Kasumi-1 (cell line): Measurements from ENCODE around the gene TSPAN4.

Experiments
- DNase-seq, 2 experiments: peaks; one replicate each; lab custom pipeline; 2025; lab: John Stamatoyannopoulos, UW

The TSPAN4 gene

DNA sequence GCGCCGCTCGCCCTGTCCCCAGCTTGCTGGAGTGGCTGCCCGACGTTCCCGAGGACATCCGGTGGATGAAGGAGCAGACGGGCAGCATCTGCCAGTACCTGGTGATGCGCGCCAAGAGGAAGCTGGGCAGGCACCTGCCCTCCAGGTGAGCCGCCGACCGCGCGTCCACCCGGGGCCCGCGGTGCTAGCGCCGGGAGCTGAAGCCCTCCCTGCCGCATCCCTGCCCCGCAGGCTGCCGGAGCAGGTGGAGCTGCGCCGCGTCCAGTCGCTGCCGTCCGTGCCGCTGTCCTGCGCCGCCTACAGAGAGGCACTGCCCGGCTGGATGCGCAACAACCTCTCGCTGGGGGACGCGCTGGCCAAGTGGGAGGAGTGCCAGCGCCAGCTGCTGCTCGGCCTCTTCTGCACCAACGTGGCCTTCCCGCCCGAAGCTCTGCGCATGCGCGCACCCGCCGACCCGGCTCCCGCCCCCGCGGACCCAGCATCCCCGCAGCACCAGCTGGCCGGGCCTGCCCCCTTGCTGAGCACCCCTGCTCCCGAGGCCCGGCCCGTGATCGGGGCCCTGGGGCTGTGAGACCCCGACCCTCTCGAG lies 18.3 kb upstream of the TSPAN4 start:
- no peak for DNase-seq

DNA sequence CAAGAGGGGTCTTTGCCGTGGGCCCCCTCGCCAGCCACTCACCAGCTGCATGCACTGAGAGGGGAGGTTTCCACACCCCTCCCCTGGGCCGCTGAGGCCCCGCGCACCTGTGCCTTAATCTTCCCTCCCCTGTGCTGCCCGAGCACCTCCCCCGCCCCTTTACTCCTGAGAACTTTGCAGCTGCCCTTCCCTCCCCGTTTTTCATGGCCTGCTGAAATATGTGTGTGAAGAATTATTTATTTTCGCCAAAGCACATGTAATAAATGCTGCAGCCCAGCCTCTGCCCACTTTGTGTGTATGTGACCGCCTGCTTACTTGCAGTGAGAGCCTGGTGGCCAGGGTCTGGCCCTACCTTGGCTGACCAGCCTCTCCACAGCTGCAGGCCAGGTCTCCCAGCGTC lies 17.7 kb upstream of the TSPAN4 start:
- no peak for DNase-seq

DNA sequence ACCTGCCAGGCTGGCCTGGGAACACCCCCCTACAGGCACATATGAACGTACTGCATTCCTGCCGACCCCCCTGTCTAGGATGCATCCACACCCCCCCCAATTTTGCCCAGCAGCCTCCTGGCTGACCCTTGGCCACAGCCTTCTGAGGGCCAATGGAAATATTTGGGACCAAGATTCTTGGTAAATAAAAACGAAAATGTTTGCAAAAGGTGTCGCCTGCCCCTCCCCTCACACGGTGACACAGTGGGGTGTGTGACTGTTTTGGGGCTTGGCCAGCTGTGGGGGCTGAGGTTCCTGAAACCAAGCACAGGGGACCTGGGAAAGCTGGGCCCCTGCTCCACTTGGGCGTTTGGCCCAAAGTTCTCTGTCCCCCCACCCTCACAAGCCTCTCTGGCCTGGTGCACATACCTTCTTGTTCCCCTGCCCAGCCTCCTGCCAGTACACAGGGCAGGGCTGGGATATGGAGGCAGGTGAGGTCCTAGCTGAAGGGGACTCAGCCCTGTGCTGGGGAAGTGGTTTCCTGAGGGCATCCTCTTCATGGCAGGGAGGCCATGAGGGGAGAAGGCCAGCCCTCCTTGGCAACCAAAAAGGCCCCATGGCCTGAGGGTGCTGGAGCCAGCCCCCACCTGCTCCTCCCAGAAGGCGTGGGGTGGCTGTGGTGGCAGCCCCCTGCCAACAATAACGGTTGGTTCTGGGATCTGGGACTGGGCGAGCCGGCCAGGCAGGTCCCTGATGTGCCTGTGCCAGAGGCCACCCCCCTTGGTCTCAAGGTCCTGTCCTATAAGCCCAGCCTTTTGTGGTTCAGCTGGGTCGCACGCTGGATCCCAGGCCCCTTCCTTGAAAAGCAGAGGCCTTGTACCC lies 17.1 kb upstream of the TSPAN4 start:
- no peak for DNase-seq

DNA sequence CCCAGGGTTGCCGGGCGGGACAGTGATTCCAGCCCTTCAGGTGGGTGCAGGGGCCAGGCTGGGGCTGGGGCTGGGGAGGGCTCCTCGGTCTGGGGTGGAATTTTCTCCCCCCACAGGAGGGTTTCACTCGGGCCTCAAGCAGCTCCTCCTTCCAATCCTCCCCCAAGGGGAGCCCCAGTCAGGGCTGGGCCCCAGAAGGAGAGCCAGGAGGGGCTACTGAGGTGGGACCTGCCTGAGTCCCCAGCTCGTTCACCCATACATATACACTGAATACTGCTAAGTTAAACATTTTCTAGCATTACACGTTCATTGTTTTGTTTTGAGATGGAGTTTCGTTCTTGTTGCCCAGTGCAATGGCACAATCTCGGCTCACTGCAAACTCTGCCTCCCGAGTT lies 16.4 kb upstream of the TSPAN4 start:
- no peak for DNase-seq

DNA sequence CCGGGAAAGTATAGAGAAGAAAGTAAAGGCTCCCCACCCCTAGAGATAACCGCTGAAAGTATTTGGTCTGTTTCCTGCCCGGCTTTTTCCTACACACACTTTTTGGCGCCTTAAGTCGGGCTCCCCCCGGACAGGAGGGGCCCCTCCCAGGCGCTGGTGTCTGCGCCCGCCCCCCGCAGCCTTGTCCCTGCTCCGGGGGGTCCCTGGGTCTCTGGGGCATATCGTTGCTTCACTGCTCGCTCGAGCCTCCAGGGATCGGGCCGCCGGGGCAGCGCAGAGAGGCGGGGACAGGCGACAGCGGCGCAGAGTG lies 15.9 kb upstream of the TSPAN4 start:
- peak in 1 of 2 experiments; percentile 28 for DNase-seq

DNA sequence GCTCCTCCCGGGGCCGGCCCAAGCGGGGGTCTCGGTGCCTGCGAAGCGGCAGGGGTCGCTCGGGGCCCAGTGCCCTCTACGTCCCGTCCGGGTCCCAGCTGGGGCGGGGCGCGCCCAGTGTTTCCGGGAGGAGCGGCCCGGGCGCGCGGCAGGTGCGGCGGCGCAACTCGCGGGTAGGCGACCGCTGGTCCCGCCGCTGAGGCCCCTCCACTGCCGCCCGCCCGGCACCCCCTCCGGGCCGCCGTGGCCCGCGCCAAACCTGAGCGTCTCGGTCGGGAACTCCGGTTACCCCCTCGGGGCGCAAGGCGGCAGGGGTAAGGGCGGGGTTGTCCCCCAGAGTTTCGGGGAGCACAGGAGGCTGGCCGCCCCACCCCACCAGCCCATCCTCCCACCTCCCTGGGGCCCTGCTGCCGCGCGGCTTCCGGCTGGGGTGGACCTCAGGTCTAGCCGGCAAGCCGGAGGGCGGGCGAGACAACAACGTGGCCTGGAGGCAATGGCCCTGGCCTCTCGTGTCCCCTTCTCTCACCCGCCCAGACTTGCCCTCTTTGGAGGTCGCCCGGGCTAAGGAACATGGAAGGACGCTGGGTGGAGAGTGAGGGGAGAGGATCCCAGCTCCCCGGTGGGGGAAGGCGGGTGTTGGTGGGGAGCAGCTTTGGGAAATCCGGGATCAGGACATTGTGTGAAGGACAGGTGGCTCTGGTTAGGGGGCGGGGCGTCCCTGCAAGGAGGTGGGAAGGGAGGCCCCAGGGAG lies 15.3 kb upstream of the TSPAN4 start:
- DNase-seq = no peak

DNA sequence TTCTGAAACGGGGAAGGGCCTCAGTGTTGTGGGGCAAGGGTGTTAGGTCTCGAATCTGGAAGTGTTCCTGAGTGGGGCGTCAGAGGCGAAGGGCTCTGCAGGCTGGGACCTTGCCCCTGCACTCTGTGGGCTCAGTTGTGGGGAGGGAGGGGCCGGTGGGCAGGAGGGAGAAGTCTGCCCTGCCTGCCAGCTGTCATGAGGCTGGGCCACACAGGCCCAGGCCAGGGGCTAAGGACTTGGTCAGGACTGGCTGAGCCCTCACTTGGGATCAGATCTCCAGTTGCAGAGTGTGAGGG lies 14.8 kb upstream of the TSPAN4 start, which contains the start of gene CRACR2B:
Gene CRACR2B (plus strand): TSS at position 23 of the 296 bp plus-strand sequence. CDS start 689 bp downstream, outside the sequence.
- no peak for DNase-seq

DNA sequence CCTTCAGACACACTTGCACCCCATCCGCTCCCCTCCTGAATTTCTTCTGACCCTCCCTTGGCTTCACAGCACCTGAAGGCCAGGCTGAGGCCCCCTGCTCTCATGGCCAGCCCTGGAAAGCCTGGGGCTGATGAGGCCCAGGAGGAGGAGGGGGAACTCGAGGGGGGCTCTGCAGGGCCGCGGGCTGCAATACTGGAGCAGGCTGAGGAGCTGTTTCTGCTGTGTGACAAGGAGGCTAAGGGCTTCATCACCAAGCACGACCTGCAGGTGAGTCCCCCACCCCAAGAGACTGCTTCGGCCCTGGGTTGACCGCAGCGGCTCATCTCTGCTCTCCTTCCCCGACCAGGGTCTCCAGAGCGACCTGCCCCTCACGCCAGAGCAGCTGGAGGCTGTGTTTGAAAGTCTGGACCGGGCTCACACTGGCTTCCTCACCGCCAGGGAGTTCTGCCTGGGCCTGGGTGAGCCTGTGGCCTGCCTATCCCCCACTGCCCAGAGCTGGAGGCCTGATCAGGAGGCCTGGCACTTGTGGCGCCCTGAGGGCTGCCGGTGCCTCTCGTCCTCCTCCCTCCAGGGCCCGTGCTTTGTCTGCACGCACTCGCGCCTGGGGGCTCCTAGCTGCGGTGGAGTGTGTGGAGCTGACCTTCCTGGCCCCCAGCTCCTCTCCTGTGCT lies 14.0 kb upstream of the TSPAN4 start:
- DNase-seq = no peak

DNA sequence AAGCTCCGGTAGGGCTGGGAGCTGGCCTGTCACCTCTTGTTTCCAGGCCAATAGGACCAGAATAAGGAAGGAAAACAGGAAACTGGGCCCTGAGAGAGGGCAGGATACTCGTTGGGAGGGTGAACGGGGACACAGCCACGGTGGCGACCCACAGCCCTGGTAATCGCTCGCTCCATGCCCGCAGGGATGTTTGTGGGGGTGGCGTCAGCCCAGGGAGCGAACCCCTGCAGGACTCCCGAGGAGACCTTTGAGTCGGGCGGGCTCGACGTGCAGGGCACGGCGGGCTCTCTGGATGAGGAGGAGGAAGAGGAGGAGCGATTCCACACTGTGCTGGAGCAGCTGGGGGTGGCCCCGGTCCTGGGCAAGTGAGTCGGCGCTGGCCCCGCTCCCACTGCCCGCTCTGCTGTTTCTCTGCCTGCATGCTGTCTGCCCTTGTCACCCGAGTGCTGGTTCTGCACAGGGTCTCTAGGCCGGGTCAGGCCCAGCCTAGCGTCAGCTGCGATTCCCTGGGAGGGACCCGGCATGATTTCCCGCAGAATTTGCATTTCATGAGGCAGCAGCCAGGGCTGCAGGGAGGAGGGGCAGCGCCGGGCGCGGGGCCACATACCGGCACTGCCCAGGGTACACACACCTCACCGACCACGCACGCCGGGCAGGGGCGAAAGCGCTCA lies 13.3 kb upstream of the TSPAN4 start:
- no peak for DNase-seq

DNA sequence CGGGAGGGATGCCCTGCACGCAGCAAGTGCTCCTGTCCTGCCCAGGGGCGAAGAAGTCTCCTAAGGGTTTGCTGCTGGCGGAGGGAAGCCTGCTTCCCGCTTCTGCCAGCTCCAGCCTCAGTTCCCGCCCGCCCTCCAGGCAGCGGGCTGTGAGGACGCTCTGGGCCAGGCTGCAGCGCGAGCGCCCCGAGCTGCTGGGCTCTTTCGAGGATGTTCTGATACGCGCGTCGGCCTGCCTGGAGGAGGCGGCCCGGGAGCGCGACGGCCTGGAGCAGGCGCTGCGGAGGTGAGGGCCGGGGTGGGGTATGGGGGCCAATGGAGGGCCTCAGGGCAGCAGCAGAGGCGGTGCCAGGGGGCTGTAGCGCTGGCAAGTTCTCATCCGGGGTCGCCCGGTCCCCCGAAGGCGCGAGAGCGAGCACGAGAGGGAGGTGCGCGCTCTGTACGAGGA lies 12.8 kb upstream of the TSPAN4 start:
- DNase-seq = no peak

DNA sequence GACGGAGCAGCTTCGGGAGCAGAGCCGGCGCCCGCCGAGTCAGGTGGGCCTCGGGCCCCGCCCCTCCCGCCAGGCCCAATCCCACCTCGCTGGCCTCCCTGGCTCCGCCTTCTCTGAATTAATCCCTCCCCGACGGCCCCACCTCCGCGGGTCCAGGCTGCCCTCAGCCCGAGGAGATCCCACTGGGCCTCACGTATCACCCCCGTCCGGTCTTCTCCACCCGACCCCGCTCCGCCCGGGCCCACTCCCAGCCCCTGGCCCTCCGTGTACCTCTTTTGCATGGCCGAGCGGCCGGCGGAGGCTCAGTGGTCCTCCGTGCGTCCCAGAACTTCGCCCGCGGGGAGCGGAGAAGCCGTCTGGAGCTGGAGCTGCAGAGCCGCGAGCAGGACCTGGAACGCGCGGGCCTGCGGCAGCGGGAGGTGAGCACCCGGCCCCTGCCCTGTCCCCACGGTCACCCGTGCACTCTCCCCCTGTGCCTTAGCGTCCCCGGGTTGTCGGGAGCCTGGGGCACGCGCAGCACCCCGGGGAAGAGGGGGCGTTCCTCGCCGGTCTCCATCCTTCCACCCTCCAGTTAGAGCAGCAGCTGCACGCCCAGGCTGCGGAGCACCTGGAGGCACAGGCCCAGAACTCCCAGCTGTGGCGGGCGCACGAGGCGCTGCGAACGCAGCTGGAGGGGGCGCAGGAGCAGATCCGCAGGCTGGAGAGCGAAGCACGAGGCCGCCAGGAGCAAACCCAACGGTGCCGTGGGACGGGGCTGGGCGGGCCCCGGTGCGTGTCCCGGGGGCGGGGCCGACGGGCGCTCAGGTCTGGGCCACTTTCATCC lies 12.1 kb upstream of the TSPAN4 start:
- DNase-seq = peak; percentile 66

DNA sequence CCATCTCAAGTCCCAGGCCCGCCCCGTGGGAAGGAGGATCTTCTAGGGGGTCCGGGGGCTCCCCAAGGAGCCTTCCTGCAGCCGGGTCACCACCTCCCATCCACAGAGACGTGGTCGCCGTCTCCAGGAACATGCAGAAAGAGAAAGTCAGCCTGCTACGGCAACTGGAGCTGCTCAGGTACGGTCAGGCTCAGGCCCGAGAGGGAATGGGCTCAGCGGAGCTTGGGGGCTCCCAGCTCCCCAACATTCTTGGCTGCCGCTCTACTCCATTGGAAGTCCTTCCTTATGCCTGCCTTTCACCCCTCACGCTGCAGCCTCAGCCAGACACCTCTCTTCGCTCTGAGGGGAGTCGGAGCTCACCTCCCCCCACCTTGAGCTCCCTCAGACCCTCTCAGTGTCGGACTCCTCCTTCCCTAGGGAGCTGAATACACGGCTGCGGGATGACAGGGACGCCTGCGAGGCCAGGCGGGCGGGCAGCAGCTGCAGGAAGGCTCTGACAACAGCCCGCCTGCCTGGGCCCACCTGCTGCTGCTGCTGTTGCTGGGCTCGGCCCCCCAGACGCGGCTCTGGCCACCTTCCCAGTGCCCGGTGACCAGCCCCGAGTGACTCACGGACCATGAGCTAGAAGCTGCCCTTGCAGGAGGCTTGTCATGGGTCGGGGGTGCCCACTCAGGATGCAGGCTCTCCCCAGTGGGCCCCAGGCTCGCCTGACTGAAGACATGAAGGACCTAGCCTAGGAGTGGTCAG lies 11.4 kb upstream of the TSPAN4 start:
- DNase-seq = no peak

DNA sequence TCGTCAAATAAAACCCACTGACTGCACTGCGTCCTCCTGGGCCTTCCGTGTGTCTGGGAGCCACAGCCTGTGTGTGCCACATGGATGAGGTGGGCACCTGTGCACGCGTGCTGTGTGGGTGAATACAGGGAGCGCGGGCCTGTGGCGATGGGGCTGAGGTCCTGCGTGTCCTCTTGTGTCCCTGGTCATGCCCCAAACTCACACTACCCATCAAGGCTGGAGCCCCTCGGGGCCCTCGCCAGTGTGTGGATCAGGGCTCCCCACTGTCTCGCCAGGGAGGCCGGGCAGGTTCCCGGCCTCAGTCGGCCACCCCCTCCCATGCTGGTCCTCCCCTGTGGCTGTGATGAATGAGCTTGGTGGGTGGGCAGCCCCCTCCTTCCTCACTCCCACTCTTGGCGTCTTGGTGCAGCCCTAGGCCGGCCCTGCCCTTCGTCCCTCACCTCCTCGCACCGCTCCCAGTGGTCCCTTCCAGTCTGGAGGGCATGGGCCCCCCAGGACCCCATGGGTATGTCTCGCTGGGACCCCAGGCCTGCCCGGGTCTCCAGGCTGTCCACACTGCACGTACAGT lies 10.6 kb upstream of the TSPAN4 start:
- DNase-seq = no peak

DNA sequence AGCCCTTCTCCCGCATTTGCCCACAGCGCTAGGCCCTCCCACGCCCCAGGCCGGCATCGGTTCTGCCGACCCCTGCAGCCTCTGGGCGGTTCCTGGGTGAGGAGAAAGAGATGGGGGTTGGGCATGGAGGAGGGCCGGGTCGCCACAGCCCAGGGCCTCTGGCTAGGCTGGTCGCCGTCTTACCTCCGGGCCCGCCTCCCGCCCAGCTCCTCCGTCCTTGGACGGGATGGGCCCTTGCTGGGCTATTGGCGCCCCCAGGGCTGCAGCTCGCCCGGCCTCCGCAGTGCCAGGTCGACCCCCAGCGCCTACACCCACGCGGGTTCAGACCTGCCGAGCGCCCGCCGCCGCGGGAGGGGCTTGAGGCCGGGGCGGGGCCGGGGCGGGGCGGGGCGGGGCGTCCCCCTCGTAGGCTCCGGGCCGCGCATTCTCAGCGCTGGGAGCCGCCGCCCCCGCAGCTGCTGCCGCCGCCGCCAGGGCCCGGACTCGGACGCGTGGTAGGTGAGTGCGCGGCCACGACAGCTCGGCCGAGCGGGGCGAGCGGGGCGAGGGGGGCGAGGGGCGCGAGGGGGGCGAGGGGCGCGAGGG lies 10.0 kb upstream of the TSPAN4 start, which contains the start of gene CD151:
Gene CD151 (plus strand): TSS at position 424 of the 585 bp plus-strand sequence. CDS start 3,118 bp downstream, outside the sequence.
- DNase-seq = peak in 1 of 2 experiments; percentile 40

DNA sequence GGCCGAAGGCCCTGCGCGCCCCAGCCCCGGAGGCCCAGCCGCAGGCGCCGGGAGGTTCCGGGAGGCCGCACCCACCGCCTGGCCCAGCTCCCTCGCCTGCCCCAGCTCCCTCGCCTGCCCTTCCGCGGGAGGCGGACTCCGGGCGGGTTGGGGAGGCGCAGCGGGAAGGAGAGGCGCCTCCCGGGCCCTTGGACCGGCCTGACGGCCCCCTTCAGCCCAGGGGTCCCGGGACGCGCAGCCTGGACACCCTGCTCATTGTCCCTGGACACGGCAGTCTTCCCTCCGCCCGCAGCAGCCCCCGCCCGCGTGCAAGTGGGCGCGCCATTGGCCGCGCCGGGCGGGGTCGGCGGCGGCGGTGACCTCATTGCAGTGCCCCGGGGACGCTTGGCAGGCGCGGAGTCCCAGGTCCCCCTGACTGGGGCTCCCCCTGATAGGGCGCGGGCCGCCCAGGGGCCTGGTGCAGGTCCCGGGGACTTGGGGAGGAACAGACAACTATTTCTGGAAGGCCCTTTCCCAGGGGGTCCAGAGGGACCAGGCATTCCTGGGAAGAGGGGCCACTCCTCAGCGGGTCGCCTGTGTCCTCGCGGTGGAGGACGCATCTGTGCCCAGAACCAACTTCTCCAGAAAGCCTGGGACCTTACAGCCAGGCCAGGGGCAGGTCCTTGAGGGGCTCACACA lies 9.4 kb upstream of the TSPAN4 start:
- DNase-seq = peak in 1 of 2 experiments; percentile 24

DNA sequence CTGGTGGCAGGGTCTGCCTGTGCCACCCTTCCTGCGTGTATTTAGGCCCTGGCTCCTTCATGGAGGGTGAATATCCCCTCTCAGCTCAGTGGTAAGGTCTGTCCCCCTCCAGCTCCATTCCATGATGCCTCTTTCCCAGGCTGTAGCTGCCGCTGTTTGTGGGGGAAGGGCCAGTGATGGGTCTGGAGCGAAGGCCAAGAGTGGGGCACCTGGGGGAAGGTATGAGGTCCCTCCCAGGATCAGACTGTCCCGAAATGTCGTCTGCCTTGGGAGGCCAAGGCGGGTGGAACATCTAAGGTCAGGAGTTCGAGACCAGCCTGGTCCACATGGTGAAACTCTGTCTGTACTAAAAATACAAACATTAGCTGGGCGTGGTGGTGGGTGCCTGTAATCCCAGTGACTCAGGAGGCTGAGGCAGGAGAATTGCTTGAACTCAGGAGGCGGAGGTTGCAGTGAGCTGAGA lies 8.8 kb upstream of the TSPAN4 start:
- no peak for DNase-seq

DNA sequence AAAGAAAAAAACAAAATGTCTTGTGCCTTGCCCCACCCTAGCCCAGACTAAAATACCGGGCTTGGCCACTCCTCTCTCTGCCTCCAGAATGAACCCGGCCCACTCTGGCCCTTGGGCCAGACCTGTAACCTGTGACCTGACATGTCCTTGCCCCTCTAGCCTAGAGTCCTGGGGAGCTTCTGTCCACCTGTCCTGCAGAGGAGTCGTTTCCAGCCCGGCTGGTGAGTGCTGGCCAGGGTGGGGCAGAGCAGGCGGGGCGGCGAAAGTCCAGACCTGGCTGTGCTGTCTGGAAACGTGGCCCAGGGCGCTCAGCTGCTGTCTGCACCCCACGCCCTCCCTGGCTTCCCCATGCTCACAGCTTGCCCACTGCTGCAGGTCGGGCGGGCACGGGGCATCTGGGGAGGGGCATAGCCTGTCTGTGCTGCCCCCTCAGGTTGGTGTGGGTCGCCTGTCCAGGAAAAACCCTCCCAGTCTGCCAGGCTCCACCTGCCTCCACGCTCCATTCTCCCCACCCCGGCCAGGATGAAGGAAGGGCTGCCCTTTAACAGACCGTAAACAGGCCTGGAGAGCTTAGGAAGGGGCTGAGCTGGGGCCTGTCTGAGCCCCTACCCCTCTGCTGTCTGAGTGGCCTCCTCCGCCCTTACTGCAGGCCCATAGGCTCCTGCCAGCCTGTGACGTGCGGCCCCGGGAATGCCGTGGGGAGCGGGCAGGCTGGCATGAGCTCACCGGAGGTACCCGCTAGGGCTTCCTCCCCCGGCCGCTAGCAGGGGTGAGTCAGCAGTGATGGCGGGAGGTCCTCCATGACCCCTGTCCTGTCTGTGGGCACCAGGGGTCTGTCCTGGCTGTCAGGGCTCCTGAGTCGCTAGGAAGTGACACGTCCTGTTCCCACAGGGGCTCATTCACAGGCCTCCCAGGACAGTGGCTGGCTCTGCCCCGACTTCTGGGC lies 8.0 kb upstream of the TSPAN4 start:
- no peak for DNase-seq

DNA sequence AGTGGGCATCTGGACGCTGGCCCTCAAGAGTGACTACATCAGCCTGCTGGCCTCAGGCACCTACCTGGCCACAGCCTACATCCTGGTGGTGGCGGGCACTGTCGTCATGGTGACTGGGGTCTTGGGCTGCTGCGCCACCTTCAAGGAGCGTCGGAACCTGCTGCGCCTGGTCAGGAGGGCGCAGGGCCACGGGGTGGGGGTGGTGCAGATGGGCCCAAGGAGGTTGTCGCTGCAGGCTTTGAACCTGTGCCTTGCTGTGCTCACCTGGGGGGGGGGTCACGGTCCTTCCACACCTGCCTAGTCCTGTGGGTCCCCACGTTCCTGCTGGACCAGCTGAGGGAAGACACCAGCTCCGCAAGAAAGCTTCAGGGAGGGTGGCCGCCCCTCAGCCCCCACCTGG lies 6.4 kb upstream of the TSPAN4 start:
- no peak for DNase-seq
